Left lung (tissue), 10 donors: Measurements from ENCODE around the gene VPS13D. TPM values are rescaled to one million over a fixed set of nuclear protein-coding genes. Genes with fewer than 3 reads are reported as not detected.

ENCODE experiments used
- ATAC-seq: fragments of 200-7000 bp; cut with Tn5 transposase; one replicate; pipeline ENCODE4 v1.9.1; 2020; ENCODE audit warnings: moderate library complexity
- DNase-seq, 4 donors: peaks; one replicate each; pipeline ENCODE4 v3.0.0-alpha.2; 2013 to 2020
- H3K27ac ChIP-seq, 2 donors: fragments of 200-600 bp; sonication (generic) in 1 of 2; one replicate each; pipeline versions ENCODE4 v1.5.0 to v1.8.0; 2020 to 2021
- H3K27me3 ChIP-seq, 2 donors: fragments of 200-600 bp; sonication (generic) in 1 of 2; one replicate each; pipeline versions ENCODE4 v1.5.0 to v1.8.0; 2020 to 2021
- H3K36me3 ChIP-seq, 2 donors: fragments of 200-600 bp; sonication (generic) in 1 of 2; one replicate each; pipeline versions ENCODE4 v1.5.0 to v1.8.0; 2020 to 2021
- H3K4me1 ChIP-seq, 2 donors: fragments of 200-600 bp; one replicate each; pipeline ENCODE4 v1.8.0; 2021
- H3K4me3 ChIP-seq, 2 donors: fragments of 200-600 bp; sonication (generic) in 1 of 2; one replicate each; pipeline versions ENCODE4 v1.5.0 to v1.8.0; 2020 to 2021; ENCODE audit warnings: mild to moderate bottlenecking in 1 of 2
- H3K9me3 ChIP-seq, 2 donors: fragments of 200-600 bp; sonication (generic) in 1 of 2; one replicate each; pipeline versions ENCODE4 v1.5.0 to v1.8.0; 2020 to 2021
- intact Hi-C, 2 donors: fragments of 100-400 bp; cut with DNase I; formaldehyde crosslinking; loops; one replicate each; pipeline versions ENCODE4 v1.11.2 to v1.14.2; 2022
- polyA plus RNA-seq, 6 donors: library from polyadenylated mRNA; unstranded; fragments of 120-200 nt; gene quantifications; one replicate each; pipeline ENCODE4 v1.2.1, GENCODE V29; 2013; ENCODE audit not compliant: insufficient read length in 6 of 6
- total RNA-seq, 2 donors: library from RNA; stranded (reverse); fragmentation: NEBNext Ultra II Directional; extraction: Animal tissue kit (Norgen Biotek cat#: 25700); gene quantifications; one replicate each; pipeline ENCODE4 v1.2.1, GENCODE V29; 2021
- TF ChIP-seq, protein P1 (sequence below), 2 donors: fragments of 200-600 bp; sonication (generic) in 1 of 2; IDR thresholded peaks; one replicate each; pipeline versions ENCODE4 v1.5.0 to v1.8.0; 2021; ENCODE audit warnings: antibody characterized with exemption in 2 of 2
- donor health status: DM: no; HTN: yes; CAD: no.
- donor health status: DM: no; HTN: no; CAD: no.

VPS13D gene
- total and polyA plus RNA-seq, 8 donors: 26.6 to 62.3 (median 30.2) TPM

DNA sequence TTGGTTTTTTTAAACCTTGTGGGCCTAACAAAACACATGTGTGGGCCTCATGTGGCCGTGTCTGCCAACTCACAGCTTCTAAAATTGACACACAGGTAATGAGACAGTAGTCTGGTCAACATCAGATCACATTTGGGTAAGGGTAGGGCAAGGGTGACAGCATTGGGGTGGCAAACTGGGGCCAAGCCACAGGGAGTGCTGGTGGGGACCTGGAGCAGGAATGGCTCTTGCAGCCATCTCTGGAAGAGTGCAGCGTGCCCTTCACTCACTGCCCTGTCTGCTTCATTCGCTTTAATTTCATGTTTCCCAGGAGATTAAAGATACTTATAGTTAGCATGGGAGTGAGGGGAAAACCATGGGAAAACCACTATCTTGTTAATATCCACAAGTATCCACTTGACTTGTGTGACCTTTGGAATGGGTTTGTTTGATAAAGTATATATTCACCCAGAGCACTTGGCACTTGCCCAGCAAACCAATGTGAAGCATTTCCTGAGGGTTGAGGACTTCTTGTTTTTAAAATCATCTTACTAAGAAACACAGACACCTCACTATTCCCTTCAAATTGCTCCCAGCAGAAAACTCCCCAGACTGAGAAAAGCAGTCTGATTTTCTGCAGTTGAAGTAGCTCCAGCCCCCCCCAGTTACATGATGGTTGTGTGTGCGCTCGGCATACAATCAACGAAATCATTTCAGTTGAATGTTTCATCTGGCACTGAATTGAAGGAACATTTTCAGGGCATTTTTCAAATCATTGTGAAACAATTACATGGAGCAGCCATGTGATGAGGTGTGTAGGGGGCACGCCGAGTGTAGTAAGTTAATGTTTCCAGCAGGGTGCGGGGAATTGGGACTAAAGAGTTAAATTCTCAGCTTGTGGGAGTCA is 175.7 kb downstream of the VPS13D start:
- no peaks in the 10 kb centered on the region for H3K9me3 ChIP-seq
- TF ChIP-seq, protein P1, sequence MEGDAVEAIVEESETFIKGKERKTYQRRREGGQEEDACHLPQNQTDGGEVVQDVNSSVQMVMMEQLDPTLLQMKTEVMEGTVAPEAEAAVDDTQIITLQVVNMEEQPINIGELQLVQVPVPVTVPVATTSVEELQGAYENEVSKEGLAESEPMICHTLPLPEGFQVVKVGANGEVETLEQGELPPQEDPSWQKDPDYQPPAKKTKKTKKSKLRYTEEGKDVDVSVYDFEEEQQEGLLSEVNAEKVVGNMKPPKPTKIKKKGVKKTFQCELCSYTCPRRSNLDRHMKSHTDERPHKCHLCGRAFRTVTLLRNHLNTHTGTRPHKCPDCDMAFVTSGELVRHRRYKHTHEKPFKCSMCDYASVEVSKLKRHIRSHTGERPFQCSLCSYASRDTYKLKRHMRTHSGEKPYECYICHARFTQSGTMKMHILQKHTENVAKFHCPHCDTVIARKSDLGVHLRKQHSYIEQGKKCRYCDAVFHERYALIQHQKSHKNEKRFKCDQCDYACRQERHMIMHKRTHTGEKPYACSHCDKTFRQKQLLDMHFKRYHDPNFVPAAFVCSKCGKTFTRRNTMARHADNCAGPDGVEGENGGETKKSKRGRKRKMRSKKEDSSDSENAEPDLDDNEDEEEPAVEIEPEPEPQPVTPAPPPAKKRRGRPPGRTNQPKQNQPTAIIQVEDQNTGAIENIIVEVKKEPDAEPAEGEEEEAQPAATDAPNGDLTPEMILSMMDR (IDR thresholded peaks at IDR 0.05): no peak
- peaks cover 0 to 57% of the 10 kb centered on the region in 2 donors for H3K36me3 ChIP-seq
- H3K27ac ChIP-seq: peak overlapping the region; percentile 46 to 53
- DNase-seq: peak in 3 of 4 donors; percentile 54 to 75 (median 58)
- H3K4me3 ChIP-seq: no peak overlapping the region
- ATAC-seq: peak; percentile 26
- intact Hi-C loops: no loop called here
- peaks cover 23 to 39% of the 10 kb centered on the region in 2 donors for H3K4me1 ChIP-seq
- H3K27me3 ChIP-seq: no peaks in the 10 kb centered on the region

DNA sequence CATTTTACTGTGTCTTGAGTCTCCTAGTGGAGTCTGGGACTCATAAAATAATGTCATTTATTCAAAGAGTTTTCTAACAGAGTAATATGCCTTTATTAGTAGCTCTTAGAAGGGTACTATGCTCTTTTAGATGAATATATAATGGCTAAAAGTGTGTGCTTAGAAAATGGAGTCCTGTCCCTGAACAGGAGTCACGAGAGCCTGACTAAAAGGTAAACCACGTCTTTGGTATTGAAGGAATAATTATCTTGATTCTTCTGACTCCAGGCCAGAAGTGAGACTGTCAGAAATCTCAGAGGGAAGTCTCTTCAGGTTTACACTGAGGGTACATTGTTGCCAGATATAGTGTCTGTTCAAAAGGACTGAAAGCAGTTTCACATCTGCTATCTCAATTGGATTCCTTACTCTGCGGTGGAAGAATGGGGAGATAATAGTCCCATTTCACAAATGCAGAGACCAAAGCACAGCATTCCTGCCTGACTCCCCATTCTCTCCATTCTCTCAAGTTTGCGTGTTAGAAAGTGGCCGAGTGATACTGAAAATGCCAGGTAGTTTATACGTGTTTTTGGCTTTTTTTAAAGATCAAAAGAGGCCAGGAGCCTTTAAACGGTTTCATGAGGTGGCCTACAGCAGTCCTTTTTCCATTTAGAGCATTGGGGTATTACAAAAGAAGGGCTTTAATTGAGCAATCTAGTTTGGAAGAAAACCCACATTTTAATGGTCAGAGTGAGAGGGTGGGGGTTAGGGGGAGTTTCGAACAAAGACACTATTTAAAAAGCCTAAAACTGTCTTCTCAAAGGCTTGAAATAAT is 176.6 kb downstream of the VPS13D start:
- no peaks in the 10 kb centered on the region for H3K9me3 ChIP-seq
- peaks cover 0 to 54% of the 10 kb centered on the region in 2 donors for H3K36me3 ChIP-seq
- ATAC-seq (peak; percentile 44), DNase-seq (peak in 2 of 4 donors; percentile 54 to 67)
- no peaks in the 10 kb centered on the region for H3K27me3 ChIP-seq
- no peak overlapping the region for H3K4me3 ChIP-seq
- H3K27ac ChIP-seq: peak overlapping the region; percentile 46 to 53
- intact Hi-C loops: no loop called here
- peaks cover 23 to 39% of the 10 kb centered on the region in 2 donors for H3K4me1 ChIP-seq
- TF ChIP-seq, protein P1 (IDR thresholded peaks at IDR 0.05): no peak

- DNase-seq (peak in 2 of 4 donors; percentile 22 to 49), ATAC-seq (peak; percentile 82)
- Histone ChIP-seq H3K4me1 (peaks cover 23 to 39% of the 10 kb centered on the region in 2 donors), H3K4me3 (no peak overlapping the region), H3K9me3 (no peaks in the 10 kb centered on the region), H3K27me3 (no peaks in the 10 kb centered on the region), H3K27ac (peak overlapping the region; percentile 49 to 53), H3K36me3 (peaks cover 0 to 46% of the 10 kb centered on the region in 2 donors)
- intact Hi-C loops: no loop called here
- TF ChIP-seq, protein P1 (IDR thresholded peaks at IDR 0.05): no peak
Measured at GRCh38 chr1:12407050-12407961, 177.5 kb downstream of the VPS13D start.

GRCh38 chr1:12407962-12408454 is 178.2 kb downstream of the VPS13D start:
- intact Hi-C loops: no loop called here
- no peak for DNase-seq
- Histone ChIP-seq H3K4me3 (no peak overlapping the region), H3K36me3 (peaks cover 0 to 39% of the 10 kb centered on the region in 2 donors), H3K27ac (peak overlapping the region; percentile 49 to 53), H3K9me3 (no peaks in the 10 kb centered on the region), H3K27me3 (no peaks in the 10 kb centered on the region), H3K4me1 (peaks cover 23 to 39% of the 10 kb centered on the region in 2 donors)
- TF ChIP-seq, protein P1 (IDR thresholded peaks at IDR 0.05): no peak
- ATAC-seq: no peak
